ENCODE measurements around the gene ETFBKMT. TPM values are rescaled to one million over a fixed set of nuclear protein-coding genes. Genes with fewer than 3 reads are reported as not detected.
A peak's percentile ranks its signal among the peaks of the same experiment; 100 is the strongest.

The ETFBKMT gene
- total RNA-seq, 2 donors from 2014 or later: 2.0 to 2.4 TPM

DNA sequence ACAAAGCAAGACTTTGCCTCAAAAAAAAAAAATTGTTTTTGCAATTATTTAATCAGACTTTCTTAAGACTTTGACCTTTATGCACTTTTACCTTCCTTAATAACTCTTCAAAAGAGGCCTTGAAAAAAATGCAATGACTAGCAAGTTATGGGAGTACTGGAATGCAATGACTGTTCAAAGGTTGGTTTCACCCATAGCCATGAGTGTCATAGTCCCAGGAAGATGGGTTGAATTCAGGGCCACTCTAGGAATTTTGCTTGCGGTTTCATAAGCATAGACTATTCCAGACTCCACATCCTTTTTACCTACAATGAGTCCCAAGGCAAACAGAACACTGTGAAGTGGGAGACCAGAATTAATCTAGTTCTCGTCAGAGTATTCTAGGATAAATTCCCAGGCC is 39.2 kb upstream of the ETFBKMT start:
- H3K27me3 ChIP-seq (ENCODE audit: control insufficient read depth, insufficient read depth, low read length, poor library complexity, severe bottlenecking): no peaks in the 10 kb centered on the region
- Mint-ChIP-seq H3K27me3 (ENCODE audit: insufficient read depth) (no peaks in the 10 kb centered on the region), H3K36me3 (ENCODE audit: low read depth) (no peaks in the 10 kb centered on the region), H3K4me3 (no peak overlapping the region), H3K9me3 (no peaks in the 10 kb centered on the region), H3K4me1 (peaks cover 11% of the 10 kb centered on the region), H3K27ac (no peak overlapping the region)
- WGBS, 2 experiments (ENCODE audit: insufficient coverage in 1 of 2, insufficient read length in 1 of 2): 84% methylated on average over 2 of the region's 2 CpGs; no CpG with 5 or more reads in 1 of the 2 experiments
- H3K4me1 ChIP-seq (ENCODE audit: control insufficient read depth, insufficient read depth, low read length): peaks cover 3% of the 10 kb centered on the region
- no peak overlapping the region for H3K27ac ChIP-seq (ENCODE audit: low read depth, low read length)
- DNase-seq: no peak
- H3K9me3 ChIP-seq (ENCODE audit: control insufficient read depth, low read length): no peaks in the 10 kb centered on the region
- H3K9ac ChIP-seq (ENCODE audit: extremely low read depth, low read length, poor library complexity, severe bottlenecking): no peak overlapping the region
- no peak overlapping the region for H3K4me3 ChIP-seq (ENCODE audit: low read length)
- TF ChIP-seq, protein P1, sequence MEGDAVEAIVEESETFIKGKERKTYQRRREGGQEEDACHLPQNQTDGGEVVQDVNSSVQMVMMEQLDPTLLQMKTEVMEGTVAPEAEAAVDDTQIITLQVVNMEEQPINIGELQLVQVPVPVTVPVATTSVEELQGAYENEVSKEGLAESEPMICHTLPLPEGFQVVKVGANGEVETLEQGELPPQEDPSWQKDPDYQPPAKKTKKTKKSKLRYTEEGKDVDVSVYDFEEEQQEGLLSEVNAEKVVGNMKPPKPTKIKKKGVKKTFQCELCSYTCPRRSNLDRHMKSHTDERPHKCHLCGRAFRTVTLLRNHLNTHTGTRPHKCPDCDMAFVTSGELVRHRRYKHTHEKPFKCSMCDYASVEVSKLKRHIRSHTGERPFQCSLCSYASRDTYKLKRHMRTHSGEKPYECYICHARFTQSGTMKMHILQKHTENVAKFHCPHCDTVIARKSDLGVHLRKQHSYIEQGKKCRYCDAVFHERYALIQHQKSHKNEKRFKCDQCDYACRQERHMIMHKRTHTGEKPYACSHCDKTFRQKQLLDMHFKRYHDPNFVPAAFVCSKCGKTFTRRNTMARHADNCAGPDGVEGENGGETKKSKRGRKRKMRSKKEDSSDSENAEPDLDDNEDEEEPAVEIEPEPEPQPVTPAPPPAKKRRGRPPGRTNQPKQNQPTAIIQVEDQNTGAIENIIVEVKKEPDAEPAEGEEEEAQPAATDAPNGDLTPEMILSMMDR (conservative IDR thresholded peaks at IDR 0.05): no peak
- H3K36me3 ChIP-seq (ENCODE audit: control insufficient read depth, insufficient read depth, low read length): no peaks in the 10 kb centered on the region

DNA sequence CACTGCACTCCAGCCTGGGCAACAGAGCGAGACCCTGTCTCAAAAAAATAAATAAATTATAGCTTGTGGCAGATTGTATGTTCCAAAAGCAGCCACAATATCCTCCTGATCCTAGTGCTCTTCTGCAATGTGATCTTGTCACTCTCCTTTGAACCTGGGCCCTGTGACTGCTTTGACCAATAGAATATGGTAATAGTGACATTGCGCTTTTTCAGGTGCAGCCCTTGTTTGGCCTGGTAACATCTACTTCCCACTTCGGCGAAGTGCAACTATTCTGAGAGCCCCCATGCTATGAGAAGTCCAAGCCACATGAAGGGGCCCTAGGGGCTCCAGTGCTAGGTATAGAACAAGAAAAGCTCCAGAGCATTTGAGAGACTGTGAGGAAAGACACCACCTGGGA is 37.5 kb upstream of the ETFBKMT start:
- Mint-ChIP-seq H3K36me3 (ENCODE audit: low read depth) (no peaks in the 10 kb centered on the region), H3K4me1 (peaks cover 11% of the 10 kb centered on the region), H3K9me3 (no peaks in the 10 kb centered on the region), H3K27me3 (ENCODE audit: insufficient read depth) (no peaks in the 10 kb centered on the region), H3K4me3 (no peak overlapping the region), H3K27ac (peak overlapping the region; percentile 31)
- Histone ChIP-seq H3K4me1 (ENCODE audit: control insufficient read depth, insufficient read depth, low read length) (peaks cover 3% of the 10 kb centered on the region), H3K9ac (ENCODE audit: extremely low read depth, low read length, poor library complexity, severe bottlenecking) (no peak overlapping the region), H3K27me3 (ENCODE audit: control insufficient read depth, insufficient read depth, low read length, poor library complexity, severe bottlenecking) (no peaks in the 10 kb centered on the region), H3K36me3 (ENCODE audit: control insufficient read depth, insufficient read depth, low read length) (no peaks in the 10 kb centered on the region), H3K27ac (ENCODE audit: low read depth, low read length) (no peak overlapping the region), H3K9me3 (ENCODE audit: control insufficient read depth, low read length) (no peaks in the 10 kb centered on the region), H3K4me3 (ENCODE audit: low read length) (no peak overlapping the region)
- 93 to 100% methylated on average over 3 to 4 of the region's 4 CpGs for WGBS, 2 experiments (ENCODE audit: insufficient coverage in 1 of 2, insufficient read length in 1 of 2)
- TF ChIP-seq, protein P1 (conservative IDR thresholded peaks at IDR 0.05): no peak
- no peak for DNase-seq

DNA sequence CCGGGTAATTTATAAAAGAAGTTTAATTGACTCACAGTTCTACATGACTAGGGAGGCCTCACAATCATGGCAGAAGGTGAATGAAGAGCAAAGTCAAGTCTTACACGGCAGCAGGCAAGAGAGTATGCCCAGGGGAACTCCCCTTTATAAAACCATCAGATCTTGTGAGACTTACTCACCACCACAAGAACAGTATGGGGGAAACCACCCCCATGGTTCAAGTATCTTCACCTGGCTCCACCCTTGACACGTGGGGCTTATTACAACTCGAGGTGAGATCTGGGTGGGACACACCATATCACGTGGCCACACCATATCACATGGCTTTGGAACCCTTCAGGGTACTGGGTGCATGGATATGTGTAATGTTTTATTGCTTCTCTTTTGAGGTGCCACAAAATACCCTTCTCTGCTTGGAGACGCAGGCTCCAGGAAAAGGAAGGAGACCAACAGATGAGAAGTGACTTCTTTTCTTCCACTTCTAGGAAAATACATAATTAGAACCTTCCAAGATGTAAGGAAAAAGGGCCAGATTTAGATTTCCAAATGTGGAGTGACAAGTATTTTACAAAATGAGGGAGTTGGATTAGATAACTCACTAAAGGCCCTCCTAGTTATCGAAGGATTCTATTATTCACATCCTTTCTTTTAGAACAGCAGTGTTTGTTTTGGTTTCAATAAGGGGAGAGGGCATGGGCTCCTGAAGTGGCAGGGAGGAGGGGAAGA is 33.1 kb upstream of the ETFBKMT start:
- H3K36me3 Mint-ChIP-seq (ENCODE audit: low read depth): no peaks in the 10 kb centered on the region
- no peaks in the 10 kb centered on the region for H3K4me1 ChIP-seq (ENCODE audit: control insufficient read depth, insufficient read depth, low read length)
- H3K27ac ChIP-seq (ENCODE audit: low read depth, low read length): no peak overlapping the region
- H3K9me3 Mint-ChIP-seq: no peaks in the 10 kb centered on the region
- H3K36me3 ChIP-seq (ENCODE audit: control insufficient read depth, insufficient read depth, low read length): no peaks in the 10 kb centered on the region
- no peak overlapping the region for H3K27ac Mint-ChIP-seq
- TF ChIP-seq, protein P1 (conservative IDR thresholded peaks at IDR 0.05): no peak
- no peak overlapping the region for H3K9ac ChIP-seq (ENCODE audit: extremely low read depth, low read length, poor library complexity, severe bottlenecking)
- no peak overlapping the region for H3K4me3 Mint-ChIP-seq
- H3K27me3 ChIP-seq (ENCODE audit: control insufficient read depth, insufficient read depth, low read length, poor library complexity, severe bottlenecking): no peaks in the 10 kb centered on the region
- peaks cover 21% of the 10 kb centered on the region for H3K4me1 Mint-ChIP-seq
- no peaks in the 10 kb centered on the region for H3K27me3 Mint-ChIP-seq (ENCODE audit: insufficient read depth)
- H3K9me3 ChIP-seq (ENCODE audit: control insufficient read depth, low read length): no peaks in the 10 kb centered on the region
- no peak overlapping the region for H3K4me3 ChIP-seq (ENCODE audit: low read length)
- DNase-seq: no peak
- WGBS, 2 experiments (ENCODE audit: insufficient coverage in 1 of 2, insufficient read length in 1 of 2): 86 to 87% methylated on average over 3 to 7 of the region's 7 CpGs

Data from endodermal cell (in vitro differentiated cells).